Measurements from ENCODE around the gene ATP12A. TPM values are rescaled to one million over a fixed set of nuclear protein-coding genes. Genes with fewer than 3 reads are reported as not detected.

The ATP12A gene
- total and polyA plus RNA-seq, 4 donors, result 0.39 to 0.83 (median 0.60) TPM

GRCh38 chr13:24648271-24648670 is 31.9 kb upstream of the ATP12A start:
- Histone ChIP-seq H3K4me3 (ENCODE audit: low read depth, low read length) (no peak overlapping the region), H3K36me3 (ENCODE audit: control insufficient read depth, insufficient read depth, low read length) (no peaks in the 10 kb centered on the region), H3K9me3 (ENCODE audit: control insufficient read depth, insufficient read depth, low read length) (no peaks in the 10 kb centered on the region), H3K4me1 (ENCODE audit: control insufficient read depth, insufficient read depth, low read length) (no peaks in the 10 kb centered on the region), H3K27me3 (ENCODE audit: control insufficient read depth, insufficient read depth, low read length) (no peaks in the 10 kb centered on the region), H3K27ac (ENCODE audit: low read depth, low read length) (no peak overlapping the region)
- no peak for DNase-seq (ENCODE audit: low read depth in 4 of 6, low spot score in 6 of 6)

GRCh38 chr13:24648983-24649687 is 31.1 kb upstream of the ATP12A start:
- DNase-seq (ENCODE audit: low read depth in 4 of 6, low spot score in 6 of 6), result no peak
- Histone ChIP-seq H3K27ac (ENCODE audit: low read depth, low read length) (no peak overlapping the region), H3K4me1 (ENCODE audit: control insufficient read depth, insufficient read depth, low read length) (no peaks in the 10 kb centered on the region), H3K27me3 (ENCODE audit: control insufficient read depth, insufficient read depth, low read length) (no peaks in the 10 kb centered on the region), H3K4me3 (ENCODE audit: low read depth, low read length) (no peak overlapping the region), H3K9me3 (ENCODE audit: control insufficient read depth, insufficient read depth, low read length) (no peaks in the 10 kb centered on the region), H3K36me3 (ENCODE audit: control insufficient read depth, insufficient read depth, low read length) (no peaks in the 10 kb centered on the region)
- WGBS (ENCODE audit: insufficient coverage), result 89% methylated on average over 12 of the region's 14 CpGs

GRCh38 chr13:24649688-24650043 is 30.5 kb upstream of the ATP12A start:
- no peaks in the 10 kb centered on the region for H3K9me3 ChIP-seq (ENCODE audit: control insufficient read depth, insufficient read depth, low read length)
- H3K4me3 ChIP-seq (ENCODE audit: low read depth, low read length), result no peak overlapping the region
- no peak overlapping the region for H3K27ac ChIP-seq (ENCODE audit: low read depth, low read length)
- no peaks in the 10 kb centered on the region for H3K36me3 ChIP-seq (ENCODE audit: control insufficient read depth, insufficient read depth, low read length)
- no peaks in the 10 kb centered on the region for H3K27me3 ChIP-seq (ENCODE audit: control insufficient read depth, insufficient read depth, low read length)
- no peak for DNase-seq (ENCODE audit: low read depth in 4 of 6, low spot score in 6 of 6)
- H3K4me1 ChIP-seq (ENCODE audit: control insufficient read depth, insufficient read depth, low read length), result no peaks in the 10 kb centered on the region
- WGBS (ENCODE audit: insufficient coverage), result 89% methylated on average over 1 of the region's 2 CpGs

DNA sequence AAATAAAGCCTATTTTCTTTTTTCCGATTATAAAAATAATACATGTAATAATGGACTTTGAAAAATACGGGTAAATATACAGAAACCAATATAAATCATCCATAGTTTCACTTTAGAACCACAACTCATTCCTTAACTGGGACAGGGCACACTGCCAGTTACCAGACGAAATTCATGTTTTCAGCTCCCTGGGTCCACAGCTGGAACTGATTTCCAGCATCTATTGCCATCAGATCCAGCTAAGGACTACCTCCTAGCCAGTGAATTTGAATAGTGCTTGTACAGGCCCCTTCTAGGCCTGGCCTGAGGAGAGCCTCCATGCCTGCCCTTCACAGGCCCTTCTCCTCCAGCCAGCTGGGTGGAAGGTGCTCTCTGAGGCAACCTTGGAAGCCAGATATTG is 30.0 kb upstream of the ATP12A start:
- no peak overlapping the region for H3K27ac ChIP-seq (ENCODE audit: low read depth, low read length)
- no peak overlapping the region for H3K4me3 ChIP-seq (ENCODE audit: low read depth, low read length)
- no peaks in the 10 kb centered on the region for H3K9me3 ChIP-seq (ENCODE audit: control insufficient read depth, insufficient read depth, low read length)
- WGBS (ENCODE audit: insufficient coverage), result 50% methylated on average over 1 of the region's 3 CpGs
- no peaks in the 10 kb centered on the region for H3K4me1 ChIP-seq (ENCODE audit: control insufficient read depth, insufficient read depth, low read length)
- peak in 1 of 6 donors; percentile 37 for DNase-seq (ENCODE audit: low read depth in 4 of 6, low spot score in 6 of 6)
- H3K36me3 ChIP-seq (ENCODE audit: control insufficient read depth, insufficient read depth, low read length), result no peaks in the 10 kb centered on the region
- H3K27me3 ChIP-seq (ENCODE audit: control insufficient read depth, insufficient read depth, low read length), result no peaks in the 10 kb centered on the region

DNA sequence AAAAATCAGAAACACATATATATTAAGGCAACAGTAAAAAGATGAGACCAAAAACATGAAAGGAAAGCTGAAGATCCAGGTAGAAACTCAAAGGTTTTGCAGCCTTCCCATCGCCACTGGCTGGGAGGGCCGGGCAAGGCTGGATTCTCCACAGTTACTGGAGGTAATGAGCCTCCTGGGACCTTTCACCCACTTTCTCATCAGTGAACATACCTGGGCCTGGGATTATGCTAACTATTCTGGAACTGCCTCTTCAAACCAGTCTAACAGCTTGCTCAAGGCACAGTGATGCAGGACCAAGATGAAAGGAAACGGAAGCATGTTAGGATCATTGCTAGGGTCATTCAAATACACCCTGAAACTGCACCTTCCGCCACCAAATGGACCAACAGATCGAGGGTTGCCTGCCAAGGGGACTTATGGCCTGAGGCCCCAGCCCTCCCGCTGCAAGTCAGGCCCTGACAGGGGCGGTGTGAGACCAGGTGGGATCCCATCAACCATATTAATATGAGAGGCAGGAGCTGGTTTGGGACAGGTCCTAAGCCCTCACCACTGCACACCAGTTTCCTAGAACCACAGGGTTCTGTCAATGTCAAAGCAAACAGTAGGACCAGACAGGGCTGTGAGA is 28.4 kb upstream of the ATP12A start:
- WGBS (ENCODE audit: insufficient coverage), result 83% methylated on average over 5 of the region's 7 CpGs
- Histone ChIP-seq H3K4me1 (ENCODE audit: control insufficient read depth, insufficient read depth, low read length) (no peaks in the 10 kb centered on the region), H3K27ac (ENCODE audit: low read depth, low read length) (no peak overlapping the region), H3K4me3 (ENCODE audit: low read depth, low read length) (no peak overlapping the region), H3K27me3 (ENCODE audit: control insufficient read depth, insufficient read depth, low read length) (no peaks in the 10 kb centered on the region), H3K36me3 (ENCODE audit: control insufficient read depth, insufficient read depth, low read length) (no peaks in the 10 kb centered on the region), H3K9me3 (ENCODE audit: control insufficient read depth, insufficient read depth, low read length) (no peaks in the 10 kb centered on the region)
- DNase-seq (ENCODE audit: low read depth in 4 of 6, low spot score in 6 of 6), result no peak

GRCh38 chr13:24652359-24652758 is 27.8 kb upstream of the ATP12A start:
- H3K36me3 ChIP-seq (ENCODE audit: control insufficient read depth, insufficient read depth, low read length), result no peaks in the 10 kb centered on the region
- H3K4me1 ChIP-seq (ENCODE audit: control insufficient read depth, insufficient read depth, low read length), result no peaks in the 10 kb centered on the region
- 100% methylated on average over 2 of the region's 3 CpGs for WGBS (ENCODE audit: insufficient coverage)
- H3K4me3 ChIP-seq (ENCODE audit: low read depth, low read length), result no peak overlapping the region
- H3K9me3 ChIP-seq (ENCODE audit: control insufficient read depth, insufficient read depth, low read length), result no peaks in the 10 kb centered on the region
- no peak overlapping the region for H3K27ac ChIP-seq (ENCODE audit: low read depth, low read length)
- no peak for DNase-seq (ENCODE audit: low read depth in 4 of 6, low spot score in 6 of 6)
- H3K27me3 ChIP-seq (ENCODE audit: control insufficient read depth, insufficient read depth, low read length), result no peaks in the 10 kb centered on the region

DNA sequence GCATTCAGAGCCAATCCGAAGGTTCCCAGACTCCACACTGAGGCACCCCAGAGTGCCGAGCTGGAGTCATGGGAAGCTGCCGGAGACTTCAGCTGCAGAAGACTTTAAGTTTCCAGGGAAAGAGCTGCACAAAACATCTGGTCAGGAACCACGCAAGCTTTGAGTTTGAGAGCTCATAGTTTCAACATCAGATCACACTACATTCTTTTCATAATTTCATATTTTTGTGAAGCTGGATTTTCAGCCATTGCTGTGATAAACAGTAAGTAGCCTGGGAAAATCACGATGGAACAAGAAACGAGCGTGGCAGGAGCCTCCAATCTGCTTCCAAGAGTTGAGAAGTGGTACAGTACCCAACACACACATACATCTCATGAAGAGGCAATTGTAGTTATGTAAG is 25.5 kb upstream of the ATP12A start:
- 92% methylated on average over 3 of the region's 7 CpGs for WGBS (ENCODE audit: insufficient coverage)
- no peaks in the 10 kb centered on the region for H3K4me1 ChIP-seq (ENCODE audit: control insufficient read depth, insufficient read depth, low read length)
- H3K27me3 ChIP-seq (ENCODE audit: control insufficient read depth, insufficient read depth, low read length), result no peaks in the 10 kb centered on the region
- no peak overlapping the region for H3K4me3 ChIP-seq (ENCODE audit: low read depth, low read length)
- H3K27ac ChIP-seq (ENCODE audit: low read depth, low read length), result no peak overlapping the region
- no peaks in the 10 kb centered on the region for H3K9me3 ChIP-seq (ENCODE audit: control insufficient read depth, insufficient read depth, low read length)
- no peak for DNase-seq (ENCODE audit: low read depth in 4 of 6, low spot score in 6 of 6)
- H3K36me3 ChIP-seq (ENCODE audit: control insufficient read depth, insufficient read depth, low read length), result no peaks in the 10 kb centered on the region

DNA sequence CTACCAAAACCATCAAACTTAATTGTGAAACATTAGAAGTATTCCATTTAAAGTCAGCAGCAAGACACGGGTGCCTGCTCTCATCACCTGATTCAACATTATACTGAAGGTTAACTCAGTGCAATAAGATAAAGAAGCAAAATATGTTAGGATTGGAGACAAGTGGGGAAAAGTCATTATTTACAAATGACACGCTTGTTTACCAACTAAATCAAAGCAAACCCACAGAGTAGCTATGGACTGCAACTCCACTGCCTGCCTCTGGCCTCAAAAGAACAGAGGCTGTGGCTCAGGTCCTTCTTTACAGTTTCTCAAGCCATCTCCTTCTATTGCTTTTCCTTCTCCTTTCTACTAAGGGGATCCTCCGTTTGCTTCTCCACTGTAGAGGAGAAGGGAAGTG is 21.0 kb upstream of the ATP12A start:
- Histone ChIP-seq H3K4me3 (ENCODE audit: low read depth, low read length) (no peak overlapping the region), H3K27me3 (ENCODE audit: control insufficient read depth, insufficient read depth, low read length) (no peaks in the 10 kb centered on the region), H3K4me1 (ENCODE audit: control insufficient read depth, insufficient read depth, low read length) (no peaks in the 10 kb centered on the region), H3K36me3 (ENCODE audit: control insufficient read depth, insufficient read depth, low read length) (no peaks in the 10 kb centered on the region), H3K9me3 (ENCODE audit: control insufficient read depth, insufficient read depth, low read length) (no peaks in the 10 kb centered on the region), H3K27ac (ENCODE audit: low read depth, low read length) (no peak overlapping the region)
- no peak for DNase-seq (ENCODE audit: low read depth in 4 of 6, low spot score in 6 of 6)
- whole genome bisulfite sequencing (ENCODE audit: insufficient coverage), result 100% methylated on average over 1 of the region's 3 CpGs

DNA sequence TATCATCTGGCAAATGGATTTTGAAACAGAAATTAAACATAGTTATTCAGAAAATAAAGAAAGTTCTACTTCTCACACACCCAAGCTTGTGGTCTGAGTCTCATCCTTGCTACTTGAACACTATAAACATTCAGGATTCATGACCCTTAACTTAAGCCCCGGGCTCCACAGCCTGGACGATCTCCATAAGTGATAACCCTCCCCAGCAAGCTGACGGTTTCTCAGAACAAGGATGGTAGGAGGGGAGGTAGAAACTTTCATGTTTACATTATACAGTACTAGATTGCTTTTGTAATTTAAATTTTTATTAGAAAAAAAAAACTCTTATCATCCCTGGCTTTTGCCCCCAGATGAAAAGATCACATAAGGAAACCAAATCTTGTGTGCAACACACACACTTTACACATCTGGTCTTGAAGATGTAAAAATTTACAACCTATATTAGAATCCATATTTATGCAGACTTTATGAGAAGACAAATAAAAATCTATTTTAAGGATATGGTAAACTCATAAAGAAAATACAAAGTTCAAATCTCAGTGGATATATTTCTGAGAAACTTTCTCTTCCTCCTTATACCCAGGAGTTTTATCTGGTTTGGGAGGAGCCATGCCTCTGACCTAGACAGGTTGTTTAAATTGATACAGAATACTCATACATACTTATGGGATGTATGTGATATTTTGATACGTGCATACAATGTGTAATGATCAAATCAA is 20.0 kb upstream of the ATP12A start:
- Histone ChIP-seq H3K27ac (ENCODE audit: low read depth, low read length) (no peak overlapping the region), H3K27me3 (ENCODE audit: control insufficient read depth, insufficient read depth, low read length) (no peaks in the 10 kb centered on the region), H3K9me3 (ENCODE audit: control insufficient read depth, insufficient read depth, low read length) (no peaks in the 10 kb centered on the region), H3K4me3 (ENCODE audit: low read depth, low read length) (no peak overlapping the region), H3K36me3 (ENCODE audit: control insufficient read depth, insufficient read depth, low read length) (no peaks in the 10 kb centered on the region), H3K4me1 (ENCODE audit: control insufficient read depth, insufficient read depth, low read length) (no peaks in the 10 kb centered on the region)
- no peak for DNase-seq (ENCODE audit: low read depth in 4 of 6, low spot score in 6 of 6)
- WGBS (ENCODE audit: insufficient coverage), result no CpG with 5 or more reads among the region's 4 CpGs

- H3K27me3 ChIP-seq (ENCODE audit: control insufficient read depth, insufficient read depth, low read length), result no peaks in the 10 kb centered on the region
- H3K4me3 ChIP-seq (ENCODE audit: low read depth, low read length), result no peak overlapping the region
- no peak overlapping the region for H3K27ac ChIP-seq (ENCODE audit: low read depth, low read length)
- H3K9me3 ChIP-seq (ENCODE audit: control insufficient read depth, insufficient read depth, low read length), result no peaks in the 10 kb centered on the region
- WGBS (ENCODE audit: insufficient coverage), result 83% methylated on average over 2 of the region's 5 CpGs
- no peaks in the 10 kb centered on the region for H3K4me1 ChIP-seq (ENCODE audit: control insufficient read depth, insufficient read depth, low read length)
- no peaks in the 10 kb centered on the region for H3K36me3 ChIP-seq (ENCODE audit: control insufficient read depth, insufficient read depth, low read length)
- no peak for DNase-seq (ENCODE audit: low read depth in 4 of 6, low spot score in 6 of 6)
Observed at GRCh38 chr13:24661713-24662112, 18.5 kb upstream of the ATP12A start.
